NCI-H2227 (cell line): ENCODE measurements around the gene CLEC20A.
"Not testable (repeated sequence)": the region's sequence is repeated elsewhere in the genome, so short reads cannot be mapped to it uniquely, and the experiment has no call there.

Experiments
- DNase-seq: peaks from one replicate; lab custom pipeline; 2025; ENCODE audit not compliant: unreplicated experiment; lab: John Stamatoyannopoulos, UW

CLEC20A gene

DNA sequence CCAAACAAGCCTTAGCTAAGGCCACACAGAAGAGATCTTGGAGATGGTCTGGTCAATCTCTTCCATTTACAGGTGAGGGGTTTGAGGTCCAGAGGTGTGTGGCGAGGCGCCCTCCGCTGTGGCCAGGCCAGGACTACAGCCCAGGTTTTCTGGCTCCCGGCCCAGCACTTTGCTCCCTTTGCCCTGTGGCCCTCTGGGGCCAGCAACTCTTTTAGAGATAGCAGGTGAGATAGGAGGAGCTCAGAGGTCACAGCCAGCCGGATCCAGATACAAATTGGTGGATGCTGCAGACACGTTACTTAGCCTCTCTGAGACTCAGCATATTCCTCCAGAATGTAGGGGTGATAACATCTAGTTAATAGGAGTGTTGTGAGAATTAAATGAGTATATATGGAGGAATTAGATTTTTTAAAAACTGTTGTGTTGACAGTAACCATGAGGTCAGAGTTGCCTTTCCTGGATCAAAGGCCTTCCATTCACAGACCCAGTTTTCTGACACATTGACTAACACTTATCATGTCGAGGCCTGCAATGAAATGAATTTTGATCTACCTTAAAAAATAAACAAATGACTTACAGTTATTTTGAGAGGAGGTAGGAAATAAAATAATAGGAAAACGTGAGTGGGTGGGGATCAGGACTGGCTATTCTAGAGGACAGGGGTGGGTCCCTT lies 32.7 kb upstream of the CLEC20A start:
- DNase-seq: no peak

DNA sequence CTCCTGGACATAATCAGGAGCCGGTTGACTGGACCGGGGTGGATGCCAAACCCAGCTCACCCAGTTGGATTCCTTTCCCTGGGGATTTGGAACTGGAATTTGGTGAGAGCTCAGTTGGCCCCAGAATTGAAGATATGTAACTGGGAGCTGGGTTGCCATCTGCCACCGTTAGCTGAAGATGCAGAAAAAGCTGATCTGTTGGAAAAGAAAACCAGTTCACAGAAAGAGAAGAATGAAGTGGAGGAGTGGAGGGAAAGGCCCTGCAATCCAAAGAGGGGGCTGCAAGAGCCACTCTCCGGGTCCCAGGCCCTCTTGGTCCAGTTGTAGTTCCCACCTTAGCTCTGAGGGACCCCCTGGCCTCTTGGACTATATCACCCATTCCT lies 32.2 kb upstream of the CLEC20A start:
- DNase-seq: no peak

DNA sequence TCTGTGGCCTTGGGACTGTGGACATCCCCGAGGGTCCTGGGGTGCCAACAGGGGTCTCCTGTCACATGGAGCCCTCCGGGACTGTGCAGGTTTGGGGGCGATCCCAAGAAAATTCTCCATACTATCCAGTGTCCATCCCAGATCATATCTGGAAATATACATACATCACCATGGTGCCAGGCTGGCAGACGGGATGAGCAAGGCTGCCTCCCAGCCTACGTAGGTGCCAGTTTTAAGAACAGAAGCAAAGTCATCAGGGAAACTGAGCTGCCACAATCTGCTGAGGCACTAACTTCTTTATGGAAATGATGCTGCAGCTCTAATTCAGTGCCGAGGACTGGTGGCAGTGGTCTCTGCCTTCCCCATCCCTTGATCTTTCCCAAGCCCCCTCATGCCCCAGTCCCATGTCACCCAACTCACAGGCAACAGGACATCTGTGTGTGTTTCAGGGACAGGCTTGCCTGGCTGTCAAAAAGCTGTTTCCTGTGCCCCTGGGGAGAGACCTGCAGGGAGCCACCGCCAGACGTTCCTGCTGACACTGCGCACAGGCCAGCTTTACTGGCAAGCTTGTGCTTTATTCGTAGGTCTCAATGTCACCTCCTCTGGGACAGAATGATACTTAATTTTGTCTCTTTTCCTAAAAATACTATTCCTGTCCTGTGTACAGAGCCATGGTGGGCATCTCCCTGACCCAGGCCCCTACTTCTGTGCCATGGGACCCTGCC lies 31.6 kb upstream of the CLEC20A start:
- no peak for DNase-seq

DNA sequence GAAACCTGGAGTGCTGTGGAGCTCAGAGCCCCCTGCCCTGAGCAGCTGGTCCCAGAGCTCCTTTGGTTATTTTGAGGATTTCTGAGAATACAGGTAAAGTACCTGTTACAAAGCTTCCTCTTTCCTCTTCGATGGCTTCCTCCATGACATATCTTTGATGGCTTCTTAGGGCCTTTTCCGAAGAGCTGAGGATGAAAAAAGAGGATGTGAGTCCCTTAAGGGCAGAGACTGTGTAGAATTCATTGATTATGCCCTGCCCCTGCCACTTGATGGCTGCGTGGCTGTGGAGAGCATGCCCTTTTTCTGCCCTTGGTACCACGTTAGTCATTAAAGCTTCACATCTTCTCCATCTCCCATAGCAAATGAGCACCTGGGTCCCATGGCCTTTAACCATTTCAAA lies 30.4 kb upstream of the CLEC20A start:
- no peak for DNase-seq

DNA sequence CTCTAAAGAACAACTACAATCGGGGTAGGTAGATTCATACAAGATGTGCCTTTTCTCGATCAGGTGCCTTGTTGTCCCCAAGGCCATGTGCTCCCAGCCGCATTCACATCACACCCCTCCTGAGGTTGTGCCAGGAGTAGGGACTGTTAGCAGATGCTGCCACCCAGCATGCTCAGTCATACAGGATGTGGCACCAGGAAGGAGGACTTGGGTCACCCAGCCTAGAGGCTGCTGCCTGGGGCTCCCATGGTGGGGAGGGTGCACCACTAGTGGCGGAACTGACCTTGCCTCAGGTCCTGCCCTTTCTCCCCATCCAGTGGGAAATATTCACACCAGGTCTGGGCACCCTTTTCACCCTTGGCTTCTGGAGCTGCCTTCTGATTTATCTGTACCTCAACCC lies 24.5 kb upstream of the CLEC20A start:
- DNase-seq: no peak

DNA sequence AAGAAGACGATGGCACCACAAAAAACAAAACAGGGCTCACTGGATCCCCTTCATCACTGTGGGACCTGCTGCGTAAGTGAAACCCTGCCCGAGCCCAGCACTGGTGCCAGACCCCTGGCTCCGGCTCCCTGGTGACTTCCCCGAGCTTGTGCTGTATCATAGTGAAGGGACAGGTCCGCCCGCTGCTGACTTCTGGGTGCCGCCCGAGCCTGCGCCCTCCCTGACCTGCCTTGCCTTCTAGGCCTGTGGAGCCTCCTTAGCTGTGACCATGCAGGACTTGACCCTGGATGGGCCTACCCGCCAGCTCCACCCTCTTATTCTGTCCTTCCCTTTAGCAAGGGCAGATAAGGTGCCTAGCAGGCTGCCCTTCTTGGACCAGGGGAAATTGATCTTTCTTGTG lies 24.0 kb upstream of the CLEC20A start:
- DNase-seq: no peak

DNA sequence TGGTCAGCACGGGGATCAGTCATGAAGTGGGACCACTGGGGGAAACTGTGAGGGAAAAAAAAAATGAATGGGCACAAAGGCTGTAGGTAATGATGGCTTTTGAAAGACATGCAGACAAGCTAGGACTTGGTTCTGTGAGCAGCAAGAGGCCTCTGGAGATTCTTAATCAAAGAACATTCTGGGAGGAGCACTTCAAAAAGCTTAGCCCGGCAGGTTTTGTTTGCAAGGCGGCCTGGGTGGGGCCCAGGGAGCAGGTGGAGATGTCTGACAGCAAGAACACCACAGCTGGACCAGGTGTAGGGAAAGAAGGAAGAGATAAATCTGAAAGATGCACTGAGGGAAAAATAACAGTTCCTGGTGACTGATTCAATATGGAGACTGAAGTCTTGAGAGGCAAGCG lies 22.1 kb upstream of the CLEC20A start:
- DNase-seq: no peak

DNA sequence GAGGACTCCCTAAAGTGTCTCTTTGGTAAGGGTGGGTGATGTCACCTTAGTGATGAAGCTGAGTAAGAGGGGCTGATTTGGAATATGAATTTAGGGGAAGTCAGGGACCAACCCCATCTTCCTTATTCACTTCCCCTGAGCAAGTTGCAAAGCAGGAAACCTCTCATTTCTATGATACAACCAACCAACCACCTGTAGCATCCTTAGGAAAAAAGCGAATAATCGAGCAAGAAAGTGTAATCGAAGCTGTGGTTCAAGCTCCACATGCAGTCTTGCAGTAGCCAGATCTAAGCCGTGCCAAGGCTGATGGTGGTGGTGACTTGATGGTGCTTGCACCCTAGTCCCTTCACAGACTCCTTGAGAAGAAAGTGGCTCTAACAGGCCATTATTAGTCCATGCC lies 19.3 kb upstream of the CLEC20A start:
- DNase-seq: no peak

DNA sequence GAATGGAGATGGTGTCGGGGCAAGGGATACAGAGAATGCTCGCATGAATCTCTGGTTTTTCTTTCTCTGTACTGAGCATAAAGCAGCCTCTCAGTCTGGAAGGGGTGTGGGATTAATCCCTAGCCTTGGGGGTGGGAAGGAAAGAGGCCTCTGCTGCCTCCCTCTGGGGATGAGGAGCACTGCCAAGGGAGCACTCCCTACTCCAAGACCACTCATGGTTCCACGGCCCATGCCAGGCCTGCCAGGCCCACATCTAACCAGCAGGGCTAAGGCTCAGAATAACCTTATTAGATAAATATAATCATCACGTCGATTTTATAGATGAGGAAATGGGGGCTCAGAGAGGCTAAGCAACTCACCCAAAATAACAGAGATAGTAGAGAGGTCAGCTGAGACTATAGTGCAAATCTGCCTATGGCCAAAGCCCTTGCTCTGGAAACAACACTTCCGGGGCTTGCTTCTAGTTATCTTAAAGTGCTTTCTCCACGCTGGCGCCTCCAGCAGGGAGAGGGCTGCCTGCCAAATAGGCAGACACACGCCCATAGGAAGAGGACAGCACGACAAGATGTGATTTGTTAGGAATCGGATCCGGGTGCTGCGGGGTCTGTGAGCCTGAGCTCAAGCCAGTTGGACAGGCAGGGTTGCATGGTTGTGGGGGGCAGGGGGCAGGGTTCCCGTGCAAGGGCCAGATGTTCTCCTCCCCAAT lies 16.7 kb upstream of the CLEC20A start:
- DNase-seq: no peak

DNA sequence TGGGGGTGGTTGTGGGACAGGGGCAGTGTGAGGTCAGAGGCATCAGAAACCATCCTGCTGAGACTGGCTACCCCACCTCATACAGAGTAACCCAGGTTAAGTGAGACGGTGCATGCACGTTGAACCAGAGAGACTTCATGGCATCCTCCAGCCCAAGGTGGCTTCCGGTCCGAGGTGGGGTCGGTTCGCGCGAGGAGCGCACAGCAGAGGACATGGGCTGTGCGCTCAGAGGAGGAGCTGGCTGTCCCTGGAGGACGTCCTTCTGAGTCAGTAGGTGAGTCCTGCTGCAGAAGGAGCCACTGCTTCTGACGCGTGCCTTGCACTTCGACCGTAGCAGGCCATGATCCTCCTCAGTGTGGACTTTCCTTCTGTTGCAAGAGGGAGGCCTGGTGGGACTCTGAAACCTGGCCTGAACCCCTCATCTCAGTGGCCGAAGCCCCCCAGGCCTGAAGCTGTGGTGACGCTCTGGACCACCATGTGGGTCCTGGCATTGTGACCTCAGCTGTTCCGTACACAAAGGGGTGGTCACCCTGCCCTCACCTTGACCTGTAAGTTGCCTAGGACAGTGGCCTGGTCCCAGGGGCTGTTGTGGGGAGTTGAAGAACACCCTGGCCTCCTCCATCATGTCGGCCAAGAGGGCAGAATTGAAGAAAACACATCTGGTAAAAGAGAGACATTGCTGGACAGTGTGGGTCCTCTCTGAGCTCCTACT lies 16.0 kb upstream of the CLEC20A start, which contains the start of gene TEX35:
Gene TEX35, plus strand, starts transcription at position 544 of the 712 bp plus-strand sequence. Its CDS starts 80 bp downstream, at position 624.
- DNase-seq: no peak

DNA sequence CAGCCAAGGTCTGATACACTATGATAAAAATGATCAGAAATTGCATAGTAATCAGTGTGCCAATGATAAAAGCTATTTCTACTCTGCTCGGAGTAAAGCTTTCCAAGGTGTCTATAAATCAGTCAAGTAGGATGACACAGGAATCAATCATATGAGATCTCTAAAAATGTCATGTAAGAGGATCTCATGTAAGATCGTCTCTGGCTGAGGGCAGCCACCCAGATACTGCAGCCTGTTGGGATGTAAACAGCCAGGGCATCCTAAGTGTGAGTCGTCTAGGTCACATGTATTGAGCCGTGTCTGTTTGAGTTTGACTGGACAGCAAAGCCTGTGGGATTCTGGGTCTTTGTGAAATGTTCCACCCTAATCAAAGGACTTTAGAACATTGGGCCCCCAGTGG lies 13.4 kb upstream of the CLEC20A start:
- no peak for DNase-seq

DNA sequence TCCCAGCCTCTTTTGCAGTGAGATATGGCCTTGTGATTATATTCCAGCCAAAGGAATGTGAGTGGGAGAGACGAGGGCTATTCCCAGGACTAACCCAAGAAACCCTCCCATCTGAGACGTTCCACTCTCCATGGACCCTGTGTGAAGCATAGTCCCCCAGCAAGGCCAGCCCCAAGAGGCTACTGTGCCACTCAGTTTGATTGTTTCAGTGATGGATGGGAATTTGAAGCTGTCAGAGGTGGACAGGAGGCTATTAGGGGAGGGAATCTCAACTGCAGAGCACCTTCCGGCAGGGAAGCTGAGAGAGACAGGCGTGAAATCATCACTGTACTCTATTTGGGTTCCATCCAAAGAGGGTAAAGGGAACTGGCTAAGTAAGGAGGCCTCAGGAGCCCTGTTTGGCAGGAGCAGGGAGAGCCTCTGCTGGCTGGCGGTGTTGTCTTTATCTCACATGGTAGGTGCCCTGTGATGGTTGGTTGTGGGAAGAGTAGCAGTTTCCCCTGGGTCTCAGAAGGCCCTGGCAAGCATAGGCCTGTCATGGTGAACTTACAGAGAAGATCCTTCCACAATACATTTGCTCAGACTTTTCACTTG lies 12.7 kb upstream of the CLEC20A start:
- DNase-seq: no peak

DNA sequence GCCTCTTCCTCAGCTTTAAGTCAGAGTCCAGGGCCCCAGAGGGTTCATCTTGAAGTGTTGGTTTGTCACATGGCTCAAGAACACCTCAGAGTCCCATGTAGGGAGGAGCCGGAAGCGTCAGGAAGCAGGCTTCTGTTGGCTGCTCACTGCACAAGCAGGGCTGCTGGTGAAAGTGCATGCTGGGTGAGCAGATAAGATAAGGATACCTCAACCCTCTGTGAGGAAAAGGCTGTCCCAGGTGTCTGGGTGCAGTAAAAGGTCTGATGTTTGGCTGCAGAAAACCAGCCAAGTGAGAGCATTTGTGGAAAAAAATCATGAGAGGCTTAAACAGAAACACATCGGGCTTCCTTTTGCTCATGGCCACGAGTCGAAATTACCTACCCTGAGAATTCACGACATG lies 9.9 kb upstream of the CLEC20A start:
- no peak for DNase-seq

DNA sequence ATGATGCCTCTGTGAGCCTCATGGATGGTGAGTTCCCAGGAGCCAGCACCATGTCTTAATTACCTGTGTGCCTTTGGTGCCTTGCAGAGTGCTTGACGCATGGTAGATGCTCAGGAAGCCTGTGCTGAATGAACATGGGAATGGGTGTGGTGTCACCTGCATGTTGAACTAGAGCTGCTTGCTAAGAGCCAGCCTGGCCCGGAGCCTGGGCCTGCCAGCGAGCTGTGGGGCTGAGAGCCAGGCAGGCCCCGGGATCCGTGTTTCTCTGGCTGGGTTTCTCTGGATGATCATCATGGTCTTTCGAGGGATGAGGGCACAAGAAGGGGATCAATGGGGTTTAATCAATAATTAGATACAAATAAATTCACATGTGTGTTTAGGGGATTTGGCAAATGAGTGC lies 9.4 kb upstream of the CLEC20A start:
- no peak for DNase-seq

DNA sequence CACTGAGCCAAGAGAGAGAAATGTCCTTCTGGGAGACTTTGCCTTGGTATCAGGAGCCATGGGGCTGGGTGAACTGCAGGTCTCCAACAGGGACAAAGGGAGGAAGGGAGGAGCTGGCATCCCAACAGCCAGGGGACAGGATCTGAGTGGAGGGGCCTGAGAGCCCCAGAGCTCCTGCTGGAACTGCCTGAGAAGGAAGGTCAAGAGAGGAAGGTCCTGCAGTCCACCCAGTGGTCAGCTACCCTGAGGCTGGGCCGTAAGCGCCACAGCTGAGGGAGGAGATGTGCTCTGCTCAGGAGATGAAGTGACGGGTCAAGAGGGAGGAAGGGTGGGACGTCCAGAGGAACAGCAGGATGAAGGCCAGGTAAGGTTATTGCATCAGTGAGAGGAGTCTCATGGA lies 7.5 kb upstream of the CLEC20A start:
- no peak for DNase-seq

DNA sequence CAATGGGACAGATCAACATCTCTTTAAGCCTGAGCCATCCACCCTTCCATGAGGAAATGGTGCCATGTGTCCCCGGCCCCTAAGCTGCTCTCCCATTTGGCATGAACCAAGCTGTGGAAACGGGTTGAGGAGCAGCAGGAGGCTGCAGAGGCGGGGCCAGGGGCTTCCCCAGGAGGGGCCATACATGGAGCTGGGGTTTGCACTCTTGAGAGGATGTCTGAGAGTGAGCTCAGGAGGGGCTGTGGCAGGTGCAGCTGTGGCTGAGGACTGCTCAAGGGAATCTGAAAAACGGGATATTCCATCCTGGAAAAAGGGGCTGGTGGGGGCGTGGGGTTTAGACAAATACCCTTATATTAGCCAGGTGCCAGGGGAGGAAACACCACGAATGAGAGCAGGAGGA lies 7.1 kb upstream of the CLEC20A start:
- DNase-seq: no peak

DNA sequence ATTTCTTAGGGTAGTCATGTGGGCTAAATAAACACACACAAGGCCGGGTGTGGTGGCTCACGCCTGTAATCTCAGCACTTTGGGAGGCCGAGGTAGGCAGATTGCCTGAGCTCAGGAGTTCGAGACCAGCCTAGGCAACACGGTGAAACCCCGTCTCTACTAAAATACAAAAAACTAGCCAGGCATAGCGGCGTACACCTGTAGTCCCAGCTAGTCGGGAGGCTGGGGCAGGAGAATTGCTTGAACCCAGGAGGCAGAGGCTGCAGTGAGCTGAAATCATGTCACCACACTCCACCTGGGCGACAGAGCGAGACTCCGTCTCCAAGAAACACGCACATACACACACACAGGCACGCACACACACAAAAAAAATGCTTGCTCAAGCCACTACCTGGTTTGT lies 6.6 kb upstream of the CLEC20A start:
- DNase-seq: not testable (repeated sequence)

DNA sequence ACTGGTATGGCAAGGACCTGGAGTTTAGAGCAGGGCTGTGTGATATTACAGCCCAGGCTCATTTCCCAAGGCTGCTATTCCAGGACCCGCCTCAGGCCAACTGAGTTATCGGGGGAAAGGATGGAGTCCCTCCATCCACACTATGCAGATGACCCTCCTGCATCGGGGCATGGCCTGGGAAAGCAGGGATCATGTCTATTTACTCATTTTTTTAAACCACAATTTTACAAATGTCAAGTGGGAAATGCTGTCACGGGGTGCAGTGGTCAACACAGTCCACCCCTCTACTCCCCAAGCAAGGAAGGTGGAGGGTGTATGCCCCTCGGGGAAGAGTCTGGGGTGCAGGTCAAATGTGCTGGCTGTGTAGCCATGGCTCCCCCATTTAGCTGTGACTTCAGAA lies 6.1 kb upstream of the CLEC20A start:
- DNase-seq: no peak

DNA sequence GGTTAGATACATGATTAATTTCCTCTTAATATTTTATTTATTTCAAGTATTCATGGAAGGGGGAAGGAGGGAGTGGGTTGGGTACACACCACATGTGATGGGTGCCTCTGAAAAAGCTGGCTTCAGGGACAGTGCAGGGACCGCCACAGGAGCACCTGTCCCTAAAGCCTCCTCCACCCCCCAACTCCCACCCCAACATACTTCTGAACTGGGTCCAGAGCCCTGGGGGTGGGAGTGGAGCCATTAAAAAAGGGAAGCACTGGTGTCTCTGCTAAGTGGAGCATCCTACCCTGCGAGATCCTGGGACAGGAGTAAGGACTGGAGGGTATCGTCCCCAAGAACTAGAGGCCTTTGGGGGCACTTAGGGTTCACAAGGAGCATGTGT lies 5.6 kb upstream of the CLEC20A start:
- no peak for DNase-seq

DNA sequence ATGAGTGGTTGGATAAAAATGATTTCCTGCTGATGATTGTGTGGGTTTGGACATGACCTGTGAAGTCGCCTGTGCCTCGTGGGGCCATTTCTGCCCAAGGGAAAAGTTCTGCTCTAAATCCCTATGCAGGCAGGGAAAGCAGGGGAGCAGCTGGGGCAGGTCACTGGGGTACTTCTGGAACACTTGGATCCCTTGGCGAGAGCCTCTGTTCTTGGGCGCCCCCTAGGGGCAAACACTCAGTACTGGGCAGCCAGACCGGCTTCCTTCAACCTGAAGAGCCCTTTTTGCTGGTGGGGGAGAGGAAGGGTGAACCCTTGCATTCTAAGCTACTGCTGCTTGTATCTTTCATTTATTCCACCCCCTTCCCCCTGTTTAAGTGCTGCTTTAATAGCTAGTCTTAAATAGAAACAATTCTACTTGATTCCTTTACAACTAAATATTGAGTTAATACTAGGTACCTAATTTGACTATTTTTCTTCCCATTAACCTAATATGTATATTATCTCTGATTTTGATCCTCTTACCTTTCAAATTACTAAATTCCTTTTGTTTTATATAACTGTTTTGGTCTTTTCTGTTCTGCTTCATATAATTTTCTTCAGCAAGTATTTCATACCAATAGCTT lies 5.1 kb upstream of the CLEC20A start:
- peak; percentile 85 for DNase-seq
